Loucy (cell line): ENCODE data around the gene SPRR2G.

Source experiments
- EZH2phosphoT487 ChIP-seq: fragments of 200-600 bp; IDR thresholded peaks from 2 replicates; pipeline ENCODE4 v1.6.1; 2018; ENCODE audit warnings: antibody characterized with exemption, mild to moderate bottlenecking, moderate library complexity, borderline replicate concordance
- TF ChIP-seq, protein P1 (sequence below): fragments of 200-600 bp; sonication (generic); conservative IDR thresholded peaks from 2 replicates; pipeline ENCODE4 v1.5.1; 2014; ENCODE audit warnings: mild to moderate bottlenecking, antibody characterized with exemption, low read length

DNA sequence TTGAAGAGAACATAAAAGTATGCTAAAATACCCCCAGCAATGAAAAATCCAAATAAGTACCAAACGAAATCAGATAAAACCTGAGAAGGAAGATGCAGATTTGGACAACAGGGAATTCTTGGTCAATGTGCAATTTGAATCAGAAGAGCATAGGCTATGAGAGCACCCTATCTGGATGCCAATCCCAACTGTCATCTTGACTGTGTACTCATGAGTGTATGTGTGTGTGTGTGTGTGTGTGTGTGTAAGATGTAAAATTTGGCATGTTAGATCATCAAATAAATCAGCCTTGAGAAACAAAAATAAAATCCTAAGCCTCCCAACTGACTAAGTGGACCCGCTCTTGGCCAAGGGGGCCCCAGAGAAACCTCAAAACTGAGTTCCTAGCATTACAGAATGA, 18.0 kb upstream of the SPRR2G start:
- TF ChIP-seq, protein P1, sequence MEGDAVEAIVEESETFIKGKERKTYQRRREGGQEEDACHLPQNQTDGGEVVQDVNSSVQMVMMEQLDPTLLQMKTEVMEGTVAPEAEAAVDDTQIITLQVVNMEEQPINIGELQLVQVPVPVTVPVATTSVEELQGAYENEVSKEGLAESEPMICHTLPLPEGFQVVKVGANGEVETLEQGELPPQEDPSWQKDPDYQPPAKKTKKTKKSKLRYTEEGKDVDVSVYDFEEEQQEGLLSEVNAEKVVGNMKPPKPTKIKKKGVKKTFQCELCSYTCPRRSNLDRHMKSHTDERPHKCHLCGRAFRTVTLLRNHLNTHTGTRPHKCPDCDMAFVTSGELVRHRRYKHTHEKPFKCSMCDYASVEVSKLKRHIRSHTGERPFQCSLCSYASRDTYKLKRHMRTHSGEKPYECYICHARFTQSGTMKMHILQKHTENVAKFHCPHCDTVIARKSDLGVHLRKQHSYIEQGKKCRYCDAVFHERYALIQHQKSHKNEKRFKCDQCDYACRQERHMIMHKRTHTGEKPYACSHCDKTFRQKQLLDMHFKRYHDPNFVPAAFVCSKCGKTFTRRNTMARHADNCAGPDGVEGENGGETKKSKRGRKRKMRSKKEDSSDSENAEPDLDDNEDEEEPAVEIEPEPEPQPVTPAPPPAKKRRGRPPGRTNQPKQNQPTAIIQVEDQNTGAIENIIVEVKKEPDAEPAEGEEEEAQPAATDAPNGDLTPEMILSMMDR: no peak
- no peak for TF ChIP-seq EZH2phosphoT487
